Activated CD4-positive, alpha-beta memory T cell treated with anti-CD3 and anti-CD28 coated beads for 36 hours (primary cell): ENCODE data around the gene ZNF594. TPM values are rescaled to one million over a fixed set of nuclear protein-coding genes. Genes with fewer than 3 reads are reported as not detected.
"Not testable (repeated sequence)": the region's sequence is repeated elsewhere in the genome, so short reads cannot be mapped to it uniquely, and the experiment has no call there.

Experiments used
- CTCF ChIA-PET: fragments of 350-600 bp; sonication (Branson Sonifier 250); formaldehyde crosslinking; loops from one replicate; lab custom pipeline; 2021; ENCODE audit warnings: antibody characterized with exemption, inconsistent platforms; lab: Charles Lee
- POLR2A ChIA-PET: fragments of 350-600 bp; sonication (Branson Sonifier 250); formaldehyde crosslinking; loops from one replicate; lab custom pipeline; 2021; ENCODE audit warnings: antibody characterized with exemption; lab: Charles Lee
- DNase-seq: peaks from one replicate; pipeline ENCODE4 v3.0.0-alpha.2; 2020
- H3K27ac Mint-ChIP-seq: one replicate; pipeline ENCODE4 v1.8.0; 2021; ENCODE audit warnings: mixed read lengths
- H3K27me3 Mint-ChIP-seq: one replicate; pipeline ENCODE4 v1.8.0; 2021; ENCODE audit warnings: mixed read lengths
- H3K36me3 Mint-ChIP-seq: one replicate; pipeline ENCODE4 v1.8.0; 2021; ENCODE audit warnings: mixed read lengths
- H3K4me1 Mint-ChIP-seq: one replicate; pipeline ENCODE4 v1.8.0; 2021; ENCODE audit warnings: low read depth, mixed read lengths
- H3K4me3 Mint-ChIP-seq: one replicate; pipeline ENCODE4 v1.8.0; 2021; ENCODE audit warnings: mild to moderate bottlenecking, mixed read lengths
- H3K9me3 Mint-ChIP-seq: one replicate; pipeline ENCODE4 v1.8.0; 2021; ENCODE audit warnings: mixed read lengths
- intact Hi-C: fragments of 100-400 bp; cut with micrococcal nuclease; formaldehyde crosslinking; loops from one replicate; pipeline ENCODE4 v1.15.1; 2023
- total RNA-seq, 2 experiments: library from RNA; stranded (reverse); gene quantifications; one replicate each; pipeline ENCODE4 v1.2.3, GENCODE V29; 2021

Gene ZNF594
- 1 to 10 TPM; 5.3 to 6.2 TPM for total RNA-seq

DNA sequence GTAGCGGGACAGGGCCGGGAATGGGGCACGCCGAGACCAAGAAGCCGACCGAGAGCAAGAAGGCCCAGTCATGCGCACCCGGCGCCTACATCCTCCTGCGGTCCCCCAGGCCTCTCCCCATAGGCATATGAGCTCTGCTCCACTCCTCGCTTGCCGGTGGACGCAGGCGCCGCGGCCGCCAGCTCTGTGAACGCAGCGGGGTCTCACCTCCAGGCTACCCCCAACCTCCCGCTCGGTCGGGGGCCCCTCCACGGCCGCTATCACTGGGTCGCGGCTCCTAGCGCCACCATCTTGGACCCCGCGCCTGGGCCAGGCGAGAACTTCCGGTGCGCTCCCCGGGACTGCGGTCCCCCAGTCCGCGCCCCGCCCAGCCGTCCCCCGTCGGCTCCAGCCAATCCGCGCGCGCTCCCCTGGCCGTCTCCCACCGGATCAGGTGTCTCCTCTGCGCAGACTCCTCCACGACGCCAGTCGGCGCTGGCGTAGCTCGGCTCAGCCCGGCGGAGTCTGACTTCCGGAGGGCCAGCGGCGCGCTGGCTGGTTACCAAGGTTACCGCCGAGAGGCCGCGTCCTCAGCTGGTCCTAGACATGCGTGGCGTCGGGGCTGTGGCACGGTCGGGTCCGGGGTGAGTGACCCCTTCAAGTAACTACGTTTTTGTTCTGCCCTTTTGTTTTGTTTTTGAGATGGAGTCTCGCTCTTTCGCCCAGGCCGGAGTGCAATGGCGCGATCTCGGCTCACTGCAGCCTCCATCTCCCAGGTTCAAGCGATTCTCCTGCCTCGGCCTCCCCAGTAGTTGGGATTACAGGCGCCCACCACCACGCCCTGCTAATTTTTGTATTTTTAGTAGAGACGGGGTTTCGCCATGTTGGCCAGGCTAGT is at the start of gene ZNF594:
Gene ZNF594, minus strand, starts transcription at position 328 of the 877 bp plus-strand sequence. CDS start 7,612 bp downstream, outside the sequence.
- no peaks in the 10 kb centered on the region for H3K27me3 Mint-ChIP-seq
- peaks cover 40% of the 10 kb centered on the region for H3K36me3 Mint-ChIP-seq
- peak; percentile 99 for DNase-seq
- ChIA-PET CTCF (interaction anchor here (0.5 to 1.6 kb wide), 10 partner anchors 9 to 295 kb away, joined by 3 to 8 read pairs (median 3); partner anchors contain the start of genes DERL2 and MIS12), POLR2A (interaction anchor here (0.6 to 1.2 kb wide), 4 partner anchors 9 to 706 kb away, joined by 3 to 6 read pairs (median 4); no protein-coding TSS in a partner anchor)
- H3K9me3 Mint-ChIP-seq = peaks cover 29% of the 10 kb centered on the region
- peaks cover 20% of the 10 kb centered on the region for H3K4me1 Mint-ChIP-seq
- intact Hi-C loops = loop anchor here (2.0 to 5.0 kb wide), 2 partner anchors 81 to 226 kb away; partner anchors contain the start of genes NUP88 and ZNF232
- peak within 1 kb of the TSS; percentile 95 for H3K4me3 Mint-ChIP-seq
- H3K27ac Mint-ChIP-seq = peak within 1 kb of the TSS; percentile 52

DNA sequence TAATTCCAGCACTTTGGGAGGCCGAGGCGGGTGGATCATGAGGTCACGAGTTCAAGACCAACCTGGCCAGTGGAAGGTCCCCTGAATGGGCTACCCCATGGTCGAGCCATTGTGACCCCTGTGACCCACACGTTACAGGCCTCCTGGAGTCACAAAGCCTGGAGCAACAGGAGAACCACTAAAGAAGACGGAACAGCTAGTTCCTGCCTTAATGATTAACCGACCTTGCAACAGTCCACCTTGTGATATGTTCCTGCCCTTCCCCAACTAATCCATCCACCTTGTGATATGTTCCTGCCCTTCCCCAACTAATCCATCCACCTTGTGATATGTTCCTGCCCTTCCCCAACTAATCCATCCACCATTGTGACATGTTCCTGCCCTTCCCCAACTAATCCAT is 48.1 kb upstream of the ZNF594 start:
- H3K36me3 Mint-ChIP-seq, H3K9me3 Mint-ChIP-seq, H3K27ac Mint-ChIP-seq, intact Hi-C loops, H3K27me3 Mint-ChIP-seq, POLR2A ChIA-PET, H3K4me3 Mint-ChIP-seq, DNase-seq: not testable (repeated sequence)
- H3K4me1 Mint-ChIP-seq = peaks cover 27% of the 10 kb centered on the region
- CTCF ChIA-PET = interaction anchor here (1.5 kb wide), 1 partner anchor 48 kb away, joined by 3 read pairs; the partner anchor contains the start of gene ZNF594

DNA sequence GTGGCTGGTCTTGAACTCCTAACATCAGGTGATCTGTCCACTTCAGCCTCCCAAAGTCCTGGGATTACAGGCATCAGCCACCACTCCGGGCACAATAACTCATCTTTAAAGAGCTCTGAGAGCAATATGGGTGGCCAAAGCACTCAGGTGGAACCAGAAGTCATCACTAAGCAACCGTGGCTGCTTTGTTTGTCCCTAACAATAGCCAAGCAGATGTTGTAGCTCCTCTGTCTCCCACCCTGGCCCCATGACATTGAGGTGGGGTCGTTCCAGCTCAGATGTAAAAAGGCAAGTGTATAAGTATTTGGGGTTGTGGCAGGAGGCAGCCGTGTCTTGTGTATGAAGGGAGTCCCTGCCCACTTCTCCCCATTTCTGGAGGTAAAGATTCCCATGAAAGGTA is 46.7 kb upstream of the ZNF594 start:
- no peak overlapping the region for H3K27ac Mint-ChIP-seq
- no peaks in the 10 kb centered on the region for H3K27me3 Mint-ChIP-seq
- DNase-seq = no peak
- H3K36me3 Mint-ChIP-seq = no peaks in the 10 kb centered on the region
- CTCF ChIA-PET = interaction anchor here (0.7 to 2.6 kb wide), 6 partner anchors 10 to 179 kb away, joined by 3 to 10 read pairs (median 4); partner anchors contain the start of gene ZNF594
- POLR2A ChIA-PET = no interaction called here
- intact Hi-C loops = no loop called here
- no peaks in the 10 kb centered on the region for H3K9me3 Mint-ChIP-seq
- no peak overlapping the region for H3K4me3 Mint-ChIP-seq
- H3K4me1 Mint-ChIP-seq = peaks cover 25% of the 10 kb centered on the region

DNA sequence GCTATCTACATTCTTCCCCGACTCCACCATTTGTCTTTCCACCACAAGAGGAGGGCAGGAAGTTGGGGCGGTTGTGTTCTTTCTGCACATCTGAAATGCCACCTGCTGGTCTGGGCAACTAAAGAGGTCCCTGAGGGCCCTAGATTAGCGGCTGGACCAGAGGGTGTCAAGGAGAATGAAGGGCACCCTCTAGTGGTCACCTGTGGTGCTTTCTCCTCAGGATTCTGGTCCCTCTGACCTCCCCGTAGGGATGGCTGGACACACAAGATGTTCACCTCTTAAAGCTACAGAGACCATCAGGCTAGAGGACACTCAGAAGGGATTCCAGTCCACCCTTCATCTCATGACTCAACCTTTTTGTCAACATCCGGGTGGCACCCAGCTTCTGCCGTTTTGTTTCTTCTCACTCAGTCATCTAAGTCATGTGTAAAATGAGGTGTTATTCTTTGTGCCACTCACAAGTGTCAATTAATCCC is 45.9 kb upstream of the ZNF594 start:
- H3K4me3 Mint-ChIP-seq = no peak overlapping the region
- intact Hi-C loops = loop anchor here (1.0 kb wide), 1 partner anchor 40 kb away; no protein-coding TSS in a partner anchor
- ChIA-PET POLR2A (no interaction called here), CTCF (interaction anchor here (0.6 to 2.6 kb wide), 8 partner anchors 11 to 180 kb away, joined by 3 to 10 read pairs (median 4); partner anchors contain the start of gene ZNF594)
- no peaks in the 10 kb centered on the region for H3K36me3 Mint-ChIP-seq
- no peaks in the 10 kb centered on the region for H3K27me3 Mint-ChIP-seq
- no peaks in the 10 kb centered on the region for H3K9me3 Mint-ChIP-seq
- peak; percentile 66 for DNase-seq
- H3K4me1 Mint-ChIP-seq = peaks cover 18% of the 10 kb centered on the region
- peak overlapping the region; percentile 5 for H3K27ac Mint-ChIP-seq

DNA sequence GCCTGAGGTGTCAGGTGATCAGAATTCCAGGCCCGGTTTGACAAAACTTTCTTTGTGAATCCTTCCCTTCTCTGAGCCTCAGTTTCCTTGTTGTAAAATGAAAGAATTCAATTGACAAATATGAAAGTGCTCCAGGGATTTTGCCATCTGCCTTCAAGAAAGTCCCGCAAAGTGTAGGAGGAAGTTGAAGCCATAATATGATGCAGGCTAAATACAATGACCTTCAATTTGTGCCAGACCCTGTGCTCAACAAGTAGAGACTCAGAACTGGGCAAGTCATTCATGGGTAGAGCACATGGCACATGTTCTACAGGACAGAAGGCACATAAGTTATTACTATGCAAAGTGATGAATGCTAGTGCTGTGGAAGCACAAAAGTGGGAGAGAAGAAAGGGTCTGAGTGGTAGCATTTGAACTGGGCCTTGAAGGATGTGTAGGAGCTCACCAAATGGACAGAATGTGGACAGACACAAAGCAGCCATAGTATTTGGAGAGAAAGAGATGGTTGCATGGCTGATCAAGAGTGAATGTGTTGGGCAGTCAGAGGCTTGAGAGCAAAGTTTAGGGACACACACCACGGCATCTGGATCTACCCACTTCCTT is 45.4 kb upstream of the ZNF594 start:
- POLR2A ChIA-PET = no interaction called here
- no peaks in the 10 kb centered on the region for H3K36me3 Mint-ChIP-seq
- H3K27me3 Mint-ChIP-seq = no peaks in the 10 kb centered on the region
- no peak for DNase-seq
- peaks cover 13% of the 10 kb centered on the region for H3K4me1 Mint-ChIP-seq
- no peak overlapping the region for H3K27ac Mint-ChIP-seq
- H3K9me3 Mint-ChIP-seq = no peaks in the 10 kb centered on the region
- H3K4me3 Mint-ChIP-seq = no peak overlapping the region
- CTCF ChIA-PET = interaction anchor here (0.5 to 2.6 kb wide), 5 partner anchors 9 to 45 kb away, joined by 3 to 10 read pairs (median 3); partner anchors contain the start of gene ZNF594
- intact Hi-C loops = loop anchor here (1.0 kb wide), 1 partner anchor 40 kb away; no protein-coding TSS in a partner anchor

DNA sequence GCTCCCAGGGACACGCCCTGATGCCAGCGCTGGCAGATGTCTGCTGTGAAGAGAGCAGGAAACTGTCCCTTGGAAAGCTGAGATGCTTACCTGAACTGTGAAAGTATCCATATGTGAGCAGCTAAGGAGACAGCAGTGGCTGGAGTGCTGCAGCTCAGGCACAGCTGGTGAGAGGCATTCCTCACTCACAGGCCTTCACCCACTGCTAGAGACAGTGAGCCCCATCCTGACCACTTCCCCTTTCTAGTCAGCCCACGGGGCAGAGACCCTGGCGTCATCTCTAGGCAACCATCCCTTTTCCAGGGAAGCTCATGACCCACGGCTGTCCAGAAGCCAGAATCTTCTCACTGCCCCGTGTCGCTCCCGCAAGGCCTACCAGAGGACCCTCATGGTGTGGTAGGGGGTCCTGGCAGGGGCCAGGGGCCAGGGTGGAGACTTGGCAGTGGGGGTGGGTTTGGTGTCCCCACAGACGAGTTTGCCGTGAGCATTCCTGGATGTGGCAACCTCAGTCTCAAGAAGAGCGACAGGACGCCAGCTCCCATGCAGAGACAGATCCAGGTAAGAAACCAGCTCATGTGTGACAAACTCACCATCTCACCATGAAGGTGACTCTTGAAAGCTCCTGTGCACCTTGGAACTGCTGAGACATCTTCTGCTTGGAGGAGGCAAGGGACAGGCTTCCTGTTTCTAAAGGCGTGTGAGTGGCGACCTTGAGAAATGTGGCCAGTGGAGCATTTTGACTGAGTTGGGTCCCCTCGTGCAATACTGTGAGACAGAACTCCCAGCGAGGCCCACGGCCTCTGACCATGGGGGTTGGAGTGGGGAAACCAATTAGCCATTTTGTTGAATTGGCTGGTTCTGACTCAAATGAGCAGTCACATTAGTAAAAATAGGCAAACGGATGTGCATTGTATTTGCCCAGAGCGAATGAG is 43.2 kb upstream of the ZNF594 start, which contains the start of gene SCIMP:
Gene SCIMP, minus strand, starts transcription at position 216 of the 932 bp plus-strand sequence. Its CDS starts 105 bp downstream, at position 111.
- Mint-ChIP-seq H3K27ac (no peak within 1 kb of the TSS), H3K4me3 (no peak within 1 kb of the TSS), H3K27me3 (no peaks in the 10 kb centered on the region), H3K36me3 (no peaks in the 10 kb centered on the region), H3K4me1 (peaks cover 6% of the 10 kb centered on the region), H3K9me3 (no peaks in the 10 kb centered on the region)
- no peak for DNase-seq
- POLR2A ChIA-PET = no interaction called here
- CTCF ChIA-PET = no interaction called here
- intact Hi-C loops = no loop called here

DNA sequence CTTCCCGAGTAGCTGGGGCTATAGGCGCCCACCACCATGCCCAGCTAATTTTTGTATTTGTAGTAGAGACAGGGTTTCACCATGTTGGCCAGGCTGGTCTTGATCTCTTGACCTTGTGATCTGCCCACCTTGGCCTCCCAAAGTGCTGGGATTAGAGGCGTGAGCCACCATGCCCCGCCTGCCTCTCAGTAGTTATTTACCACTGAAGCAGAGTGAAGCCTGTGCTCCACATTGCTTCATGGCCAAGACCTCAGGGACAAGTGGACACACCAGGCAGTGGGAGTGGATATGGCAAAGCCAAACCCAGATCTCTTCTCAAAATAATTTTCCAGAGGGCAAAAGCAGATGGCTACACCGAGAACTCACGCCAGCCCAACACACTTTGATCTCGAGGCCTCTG is 41.8 kb upstream of the ZNF594 start:
- intact Hi-C loops, H3K4me3 Mint-ChIP-seq, H3K36me3 Mint-ChIP-seq, POLR2A ChIA-PET, H3K4me1 Mint-ChIP-seq, H3K27me3 Mint-ChIP-seq, CTCF ChIA-PET, H3K9me3 Mint-ChIP-seq, H3K27ac Mint-ChIP-seq, DNase-seq: not testable (repeated sequence)

DNA sequence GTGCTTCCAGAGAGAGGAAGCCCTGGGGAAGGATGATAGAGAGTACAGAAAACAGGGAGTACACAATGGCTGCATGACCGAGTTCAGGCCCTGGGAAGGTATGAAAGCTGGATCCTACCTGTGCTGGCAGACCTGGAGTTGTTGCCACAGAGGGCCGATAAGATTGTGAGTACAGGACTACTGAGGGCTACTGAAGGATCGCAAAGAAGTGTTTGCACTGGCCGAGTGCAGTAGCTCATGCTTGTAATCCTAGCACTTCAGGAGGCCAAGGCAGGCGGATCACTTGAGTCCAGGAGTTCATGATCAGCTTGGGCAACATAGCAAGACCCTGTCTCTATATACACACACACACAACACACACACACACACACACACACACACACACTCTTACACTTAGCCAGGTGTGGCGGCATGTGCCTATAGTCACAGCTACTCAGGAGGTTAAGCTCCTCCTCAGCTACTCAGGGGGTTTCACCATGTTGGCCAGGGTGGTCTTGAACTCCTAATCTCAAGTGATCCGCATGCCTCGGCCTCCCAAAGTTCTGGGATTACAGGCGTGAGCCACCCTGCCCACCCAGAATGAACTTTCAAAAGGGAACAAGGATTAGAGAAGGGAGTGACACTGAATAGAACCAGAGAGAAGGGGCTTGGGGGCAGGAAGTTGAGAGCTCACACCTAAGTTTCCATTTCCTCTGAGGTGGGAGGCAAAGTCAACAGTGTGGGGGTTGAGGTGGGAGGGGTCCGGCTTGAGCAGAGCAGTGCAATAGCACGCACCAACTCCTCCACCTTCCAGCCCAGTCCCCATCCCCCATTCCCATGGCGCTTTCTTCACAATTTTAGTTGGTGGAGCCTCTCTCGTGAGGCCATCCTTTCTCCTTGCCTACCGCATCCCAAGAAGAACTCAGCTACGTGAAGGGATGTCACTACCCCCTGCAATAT is 35.5 kb upstream of the ZNF594 start:
- peak; percentile 18 for DNase-seq
- ChIA-PET CTCF (no interaction called here), POLR2A (interaction anchor here (0.6 kb wide), 1 partner anchor 135 kb away, joined by 4 read pairs; no protein-coding TSS in a partner anchor)
- H3K4me3 Mint-ChIP-seq = no peak overlapping the region
- peaks cover 18% of the 10 kb centered on the region for H3K4me1 Mint-ChIP-seq
- no peaks in the 10 kb centered on the region for H3K9me3 Mint-ChIP-seq
- H3K27ac Mint-ChIP-seq = no peak overlapping the region
- no peaks in the 10 kb centered on the region for H3K27me3 Mint-ChIP-seq
- intact Hi-C loops = no loop called here
- no peaks in the 10 kb centered on the region for H3K36me3 Mint-ChIP-seq

DNA sequence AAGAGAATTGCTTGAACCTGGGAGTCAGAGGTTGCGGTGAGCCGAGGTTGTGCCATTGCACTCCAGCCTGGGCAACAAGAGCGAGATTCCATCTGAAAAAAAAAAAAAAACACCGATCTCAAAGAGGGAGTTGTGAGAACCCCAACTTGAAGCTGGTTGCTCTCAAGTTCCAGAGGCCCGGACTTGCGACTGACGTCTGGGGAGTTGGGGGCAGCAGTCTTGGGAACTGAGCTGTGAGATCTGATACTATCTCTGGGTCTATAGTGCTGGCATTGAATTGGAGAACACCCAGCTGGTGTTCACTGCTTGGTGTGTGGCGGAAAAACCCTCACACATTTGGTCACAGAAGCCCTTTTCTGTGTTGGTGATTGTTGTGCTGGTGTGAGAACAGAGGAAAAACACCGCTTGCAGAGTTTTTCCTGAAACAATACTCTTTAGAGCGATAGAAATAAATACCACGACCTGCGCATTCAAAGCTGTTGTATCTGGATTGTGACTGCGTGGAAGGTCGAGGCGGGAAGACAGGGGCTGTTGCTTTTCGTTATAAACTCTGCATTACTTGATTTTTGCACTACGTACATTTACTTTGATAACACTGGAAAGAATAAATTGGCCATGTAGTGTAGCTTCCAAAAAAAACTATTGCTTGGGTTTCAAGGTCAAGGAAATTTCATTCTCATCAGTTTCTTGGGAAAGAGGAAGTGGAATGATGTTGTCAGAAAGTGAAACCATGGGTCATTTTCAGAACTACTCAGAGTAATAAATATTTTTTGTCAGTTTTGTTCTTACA is 34.2 kb upstream of the ZNF594 start:
- H3K27ac Mint-ChIP-seq = no peak overlapping the region
- H3K36me3 Mint-ChIP-seq = no peaks in the 10 kb centered on the region
- no peaks in the 10 kb centered on the region for H3K27me3 Mint-ChIP-seq
- CTCF ChIA-PET = no interaction called here
- DNase-seq = no peak
- no peak overlapping the region for H3K4me3 Mint-ChIP-seq
- H3K9me3 Mint-ChIP-seq = no peaks in the 10 kb centered on the region
- POLR2A ChIA-PET = no interaction called here
- peaks cover 24% of the 10 kb centered on the region for H3K4me1 Mint-ChIP-seq
- intact Hi-C loops = no loop called here

DNA sequence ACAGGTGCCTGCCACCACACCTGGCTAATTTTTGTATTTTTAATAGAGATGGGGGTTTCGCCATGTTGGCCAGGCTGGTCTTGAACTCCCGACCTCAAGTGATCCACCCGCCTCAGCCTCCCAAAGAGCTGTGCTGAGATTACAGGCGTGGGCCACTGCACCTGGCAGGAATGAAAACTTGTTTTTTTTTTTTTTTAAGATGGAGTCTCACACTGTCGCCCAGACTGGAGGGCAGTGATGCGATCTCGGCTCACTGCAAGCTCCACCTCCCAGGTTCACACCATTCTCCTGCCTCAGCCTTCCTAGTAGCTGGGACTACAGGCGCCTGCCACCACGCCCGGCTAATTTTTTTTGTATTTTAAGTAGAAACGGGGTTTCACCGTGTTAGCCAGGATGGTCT is 30.2 kb upstream of the ZNF594 start:
- H3K27ac Mint-ChIP-seq, DNase-seq, intact Hi-C loops, POLR2A ChIA-PET, H3K9me3 Mint-ChIP-seq, CTCF ChIA-PET, H3K36me3 Mint-ChIP-seq, H3K4me3 Mint-ChIP-seq, H3K27me3 Mint-ChIP-seq: not testable (repeated sequence)
- H3K4me1 Mint-ChIP-seq = peaks cover 18% of the 10 kb centered on the region
